ENCODE results near the gene NELFA. TPM values are rescaled to one million over a fixed set of nuclear protein-coding genes. Genes with fewer than 3 reads are reported as not detected.

Gene NELFA
- total RNA-seq, 1 experiment from 2014 or later = 55.0 TPM

GRCh38 chr4:1982124-1983052 lies 26.4 kb downstream of the NELFA start:
- no peak overlapping the region for H2BK12ac ChIP-seq (ENCODE audit: insufficient read length, low read depth, low read length)
- no peak overlapping the region for H2BK15ac ChIP-seq (ENCODE audit: low read depth, low read length)
- Mint-ChIP-seq H3K4me3 (no peak overlapping the region), H3K4me1 (peaks cover 0 to 9% of the 10 kb centered on the region in 2 experiments; a peak in 2 of 4 replicates), H3K27ac (peak overlapping the region in 2 of 3 experiments; percentile 56 to 84; a peak in 2 of 7 replicates), H3K9me3 (no peaks in the 10 kb centered on the region), H3K27me3 (ENCODE audit: low read depth) (no peaks in the 10 kb centered on the region), H3K36me3 (ENCODE audit: insufficient read depth in 1 of 3, low read depth in 3 of 3) (peaks cover 11 to 65% (median 52%) of the 10 kb centered on the region in 3 experiments; a peak in 6 of 7 replicates)
- no peak overlapping the region for H4K91ac ChIP-seq (ENCODE audit: insufficient read length, low read depth, low read length)
- H2BK120ac ChIP-seq (ENCODE audit: low read depth, low read length, poor library complexity, severe bottlenecking) = no peak overlapping the region
- H3K79me2 ChIP-seq (ENCODE audit: insufficient read depth, low read length) = no peaks in the 10 kb centered on the region
- no peak overlapping the region for H4K5ac ChIP-seq (ENCODE audit: insufficient read length, low read depth, low read length)
- TF ChIP-seq, protein P1, sequence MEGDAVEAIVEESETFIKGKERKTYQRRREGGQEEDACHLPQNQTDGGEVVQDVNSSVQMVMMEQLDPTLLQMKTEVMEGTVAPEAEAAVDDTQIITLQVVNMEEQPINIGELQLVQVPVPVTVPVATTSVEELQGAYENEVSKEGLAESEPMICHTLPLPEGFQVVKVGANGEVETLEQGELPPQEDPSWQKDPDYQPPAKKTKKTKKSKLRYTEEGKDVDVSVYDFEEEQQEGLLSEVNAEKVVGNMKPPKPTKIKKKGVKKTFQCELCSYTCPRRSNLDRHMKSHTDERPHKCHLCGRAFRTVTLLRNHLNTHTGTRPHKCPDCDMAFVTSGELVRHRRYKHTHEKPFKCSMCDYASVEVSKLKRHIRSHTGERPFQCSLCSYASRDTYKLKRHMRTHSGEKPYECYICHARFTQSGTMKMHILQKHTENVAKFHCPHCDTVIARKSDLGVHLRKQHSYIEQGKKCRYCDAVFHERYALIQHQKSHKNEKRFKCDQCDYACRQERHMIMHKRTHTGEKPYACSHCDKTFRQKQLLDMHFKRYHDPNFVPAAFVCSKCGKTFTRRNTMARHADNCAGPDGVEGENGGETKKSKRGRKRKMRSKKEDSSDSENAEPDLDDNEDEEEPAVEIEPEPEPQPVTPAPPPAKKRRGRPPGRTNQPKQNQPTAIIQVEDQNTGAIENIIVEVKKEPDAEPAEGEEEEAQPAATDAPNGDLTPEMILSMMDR (conservative IDR thresholded peaks at IDR 0.05) = no peak
- no peak overlapping the region for H2BK5ac ChIP-seq (ENCODE audit: insufficient read length, low read length)
- H3K27me3 ChIP-seq (ENCODE audit: insufficient read depth, low read length) = no peaks in the 10 kb centered on the region
- H2AK5ac ChIP-seq (ENCODE audit: insufficient read length, low read length) = no peak overlapping the region
- no peak overlapping the region for H3T11ph ChIP-seq (ENCODE audit: low read length)
- H3K56ac ChIP-seq (ENCODE audit: insufficient read length, low read depth, low read length) = no peak overlapping the region
- no peak overlapping the region for H4K8ac ChIP-seq (replicated peaks; ENCODE audit: insufficient read length, low read depth, low read length)
- no peak overlapping the region for H3K18ac ChIP-seq (ENCODE audit: insufficient read length, low read depth, low read length)
- no peaks in the 10 kb centered on the region for H3K4me1 ChIP-seq (ENCODE audit: insufficient read depth, low read length)
- H4K20me1 ChIP-seq (ENCODE audit: control insufficient read depth, insufficient read depth, insufficient read length) = no peaks in the 10 kb centered on the region
- no peak overlapping the region for H2AFZ ChIP-seq (ENCODE audit: low read length)
- no peaks in the 10 kb centered on the region for H3K23me2 ChIP-seq (ENCODE audit: insufficient read length, low read depth, low read length, poor library complexity, severe bottlenecking)
- no peak overlapping the region for H3K27ac ChIP-seq (ENCODE audit: insufficient read length, low read depth, low read length)
- no peak overlapping the region for H3K4me2 ChIP-seq (ENCODE audit: insufficient read depth, insufficient read length, low read length)
- no peaks in the 10 kb centered on the region for H3K9me3 ChIP-seq (ENCODE audit: control insufficient read depth, low read depth, low read length)
- WGBS (ENCODE audit: extremely low coverage, insufficient read length, low lambda C conversion rate) = no CpG with 5 or more reads among the region's 16 CpGs
- H3K9ac ChIP-seq (ENCODE audit: extremely low read depth, insufficient read length, low read length) = no peak overlapping the region
- H3K4ac ChIP-seq (ENCODE audit: low read depth, low read length) = no peak overlapping the region
- H3K14ac ChIP-seq (ENCODE audit: insufficient read depth, low read length) = no peak overlapping the region
- no peaks in the 10 kb centered on the region for H3K79me1 ChIP-seq (ENCODE audit: insufficient read depth, low read depth, low read length, poor library complexity, severe bottlenecking)
- no peak for DNase-seq
- H2BK20ac ChIP-seq (ENCODE audit: low read depth, low read length, poor library complexity, severe bottlenecking) = no peak overlapping the region
- no peak overlapping the region for H3K23ac ChIP-seq (ENCODE audit: insufficient read length, low read depth, low read length)

All from H9 (cell line).